ENCODE results near the gene CYS1. TPM values are rescaled to one million over a fixed set of nuclear protein-coding genes. Genes with fewer than 3 reads are reported as not detected.
A peak's percentile ranks its signal among the peaks of the same experiment; 100 is the strongest.

Gene CYS1
- total RNA-seq, 3 donors from 2014 or later (not counting 1 experiment from before 2014, with no cell fraction given): not detected

- H3K36me3 Mint-ChIP-seq: no peaks in the 10 kb centered on the region
These were observed 41.5 kb downstream of the CYS1 start for GRCh38 chr2:10038716-10039115.

GRCh38 chr2:10038123-10038522 is 42.1 kb downstream of the CYS1 start:
- Histone ChIP-seq H3K27me3 (ENCODE audit: control insufficient read depth, insufficient read depth, low read length) (no peaks in the 10 kb centered on the region), H3K9me3 (ENCODE audit: control insufficient read depth, insufficient read depth, low read length) (no peaks in the 10 kb centered on the region), H3K27ac (ENCODE audit: low read length) (no peak overlapping the region), H3K4me3 (ENCODE audit: low read length) (no peak overlapping the region), H3K4me1 (ENCODE audit: control insufficient read depth, insufficient read depth, low read length) (peaks cover 61% of the 10 kb centered on the region), H3K36me3 (ENCODE audit: control insufficient read depth, insufficient read depth, low read length) (no peaks in the 10 kb centered on the region)
- DNase-seq (no peak), ATAC-seq (no peak)
- H3K4me3 Mint-ChIP-seq: no peak overlapping the region
- intact Hi-C loops (cut with micrococcal nuclease): no loop called here
- H3K27ac Mint-ChIP-seq: peak overlapping the region; percentile 16 to 85
- TF ChIP-seq CTCF (IDR thresholded peaks at IDR 0.05): no peak
- WGBS (ENCODE audit: insufficient coverage): 78% methylated on average over 10 of the region's 10 CpGs
- no peaks in the 10 kb centered on the region for H3K27me3 Mint-ChIP-seq (ENCODE audit: low read depth in 2 of 2)
- H3K4me1 Mint-ChIP-seq: peaks cover 31 to 60% of the 10 kb centered on the region in 2 donors
- H3K9me3 Mint-ChIP-seq: no peaks in the 10 kb centered on the region
- no peaks in the 10 kb centered on the region for H3K36me3 Mint-ChIP-seq

More at GRCh38 chr2:10038716-10039115, 41.5 kb downstream of the CYS1 start:
- H3K4me1 ChIP-seq (ENCODE audit: control insufficient read depth, insufficient read depth, low read length): peaks cover 57% of the 10 kb centered on the region
- Mint-ChIP-seq H3K9me3 (no peaks in the 10 kb centered on the region), H3K4me1 (peaks cover 31 to 61% of the 10 kb centered on the region in 2 donors), H3K27me3 (ENCODE audit: low read depth in 2 of 2) (no peaks in the 10 kb centered on the region), H3K27ac (peak overlapping the region; percentile 16 to 85), H3K4me3 (no peak overlapping the region)
- H3K36me3 ChIP-seq (ENCODE audit: control insufficient read depth, insufficient read depth, low read length): no peaks in the 10 kb centered on the region
- H3K9me3 ChIP-seq (ENCODE audit: control insufficient read depth, insufficient read depth, low read length): no peaks in the 10 kb centered on the region
- no peak for DNase-seq
- intact Hi-C loops (cut with micrococcal nuclease): no loop called here
- TF ChIP-seq CTCF (IDR thresholded peaks at IDR 0.05): no peak
- H3K4me3 ChIP-seq (ENCODE audit: low read length): no peak overlapping the region
- ATAC-seq: no peak
- no peak overlapping the region for H3K27ac ChIP-seq (ENCODE audit: low read length)
- no peaks in the 10 kb centered on the region for H3K27me3 ChIP-seq (ENCODE audit: control insufficient read depth, insufficient read depth, low read length)

- Histone ChIP-seq H3K27ac (ENCODE audit: low read length) (peak overlapping the region; percentile 14), H3K36me3 (ENCODE audit: control insufficient read depth, insufficient read depth, low read length) (no peaks in the 10 kb centered on the region), H3K4me3 (ENCODE audit: low read length) (no peak overlapping the region), H3K9me3 (ENCODE audit: control insufficient read depth, insufficient read depth, low read length) (no peaks in the 10 kb centered on the region), H3K4me1 (ENCODE audit: control insufficient read depth, insufficient read depth, low read length) (peaks cover 63% of the 10 kb centered on the region), H3K27me3 (ENCODE audit: control insufficient read depth, insufficient read depth, low read length) (no peaks in the 10 kb centered on the region)
- Mint-ChIP-seq H3K27me3 (ENCODE audit: low read depth in 2 of 2) (no peaks in the 10 kb centered on the region), H3K4me3 (peak overlapping the region; percentile 45), H3K36me3 (no peaks in the 10 kb centered on the region), H3K4me1 (peaks cover 24 to 47% of the 10 kb centered on the region in 2 donors), H3K9me3 (no peaks in the 10 kb centered on the region), H3K27ac (peak overlapping the region; percentile 81 to 85)
- 51% methylated on average over 14 of the region's 14 CpGs for WGBS (ENCODE audit: insufficient coverage)
- DNase-seq (peak; percentile 60 to 78), ATAC-seq (peak; percentile 91 to 95 (median 94))
- intact Hi-C loops (cut with micrococcal nuclease): no loop called here
- peak; percentile 34 for TF ChIP-seq CTCF (IDR thresholded peaks at IDR 0.05)
These were observed 43.9 kb downstream of the CYS1 start for GRCh38 chr2:10036095-10036884.
